Measurements from ENCODE around the gene PKN3.

DNA sequence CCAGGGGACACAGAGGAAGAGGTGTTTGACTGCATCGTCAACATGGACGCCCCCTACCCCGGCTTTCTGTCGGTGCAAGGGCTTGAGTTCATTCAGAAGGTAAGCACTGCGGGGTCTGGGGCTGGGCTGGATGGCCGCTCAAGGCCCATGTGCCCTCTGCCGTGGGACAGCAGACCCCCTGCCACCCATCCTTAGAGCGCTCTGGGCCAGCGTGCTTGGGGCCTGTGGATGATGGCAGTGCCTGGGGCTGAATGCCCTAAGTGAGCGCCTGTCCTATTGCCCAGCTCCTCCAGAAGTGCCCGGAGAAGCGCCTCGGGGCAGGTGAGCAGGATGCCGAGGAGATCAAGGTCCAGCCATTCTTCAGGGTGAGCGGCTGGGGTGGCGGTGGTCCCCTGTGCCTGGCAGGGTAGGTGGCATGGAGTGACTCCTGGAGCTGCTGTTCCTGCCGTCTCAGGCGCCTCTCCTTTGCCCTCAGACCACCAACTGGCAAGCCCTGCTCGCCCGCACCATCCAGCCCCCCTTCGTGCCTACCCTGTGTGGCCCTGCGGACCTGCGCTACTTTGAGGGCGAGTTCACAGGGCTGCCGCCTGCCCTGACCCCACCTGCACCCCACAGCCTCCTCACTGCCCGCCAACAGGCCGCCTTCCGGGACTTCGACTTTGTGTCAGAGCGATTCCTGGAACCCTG lies 17.8 kb downstream of the PKN3 start:
- TF ChIP-seq POLR2A (IDR thresholded peaks at IDR 0.05; ENCODE audit: extremely low read depth, insufficient read length) (no peak), MYC (IDR thresholded peaks at IDR 0.05; ENCODE audit: low read depth, low read length) (no peak)
- TF ChIP-seq, protein P1, sequence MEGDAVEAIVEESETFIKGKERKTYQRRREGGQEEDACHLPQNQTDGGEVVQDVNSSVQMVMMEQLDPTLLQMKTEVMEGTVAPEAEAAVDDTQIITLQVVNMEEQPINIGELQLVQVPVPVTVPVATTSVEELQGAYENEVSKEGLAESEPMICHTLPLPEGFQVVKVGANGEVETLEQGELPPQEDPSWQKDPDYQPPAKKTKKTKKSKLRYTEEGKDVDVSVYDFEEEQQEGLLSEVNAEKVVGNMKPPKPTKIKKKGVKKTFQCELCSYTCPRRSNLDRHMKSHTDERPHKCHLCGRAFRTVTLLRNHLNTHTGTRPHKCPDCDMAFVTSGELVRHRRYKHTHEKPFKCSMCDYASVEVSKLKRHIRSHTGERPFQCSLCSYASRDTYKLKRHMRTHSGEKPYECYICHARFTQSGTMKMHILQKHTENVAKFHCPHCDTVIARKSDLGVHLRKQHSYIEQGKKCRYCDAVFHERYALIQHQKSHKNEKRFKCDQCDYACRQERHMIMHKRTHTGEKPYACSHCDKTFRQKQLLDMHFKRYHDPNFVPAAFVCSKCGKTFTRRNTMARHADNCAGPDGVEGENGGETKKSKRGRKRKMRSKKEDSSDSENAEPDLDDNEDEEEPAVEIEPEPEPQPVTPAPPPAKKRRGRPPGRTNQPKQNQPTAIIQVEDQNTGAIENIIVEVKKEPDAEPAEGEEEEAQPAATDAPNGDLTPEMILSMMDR (IDR thresholded peaks at IDR 0.05; ENCODE audit: low read depth, low read length) = no peak
- TF ChIP-seq, protein P2, sequence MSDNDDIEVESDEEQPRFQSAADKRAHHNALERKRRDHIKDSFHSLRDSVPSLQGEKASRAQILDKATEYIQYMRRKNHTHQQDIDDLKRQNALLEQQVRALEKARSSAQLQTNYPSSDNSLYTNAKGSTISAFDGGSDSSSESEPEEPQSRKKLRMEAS (IDR thresholded peaks at IDR 0.05; ENCODE audit: low read depth, low read length) = no peak

Data from NB4 (cell line).